Natural killer cell (primary cell): ENCODE data around the gene FBLIM1. TPM values are rescaled to one million over a fixed set of nuclear protein-coding genes. Genes with fewer than 3 reads are reported as not detected.

Source experiments
- ATAC-seq, 3 donors: fragments of 150-1000 bp in 2 of 3; fragments of 200-7000 bp in 1 of 3; cut with Tn5 transposase; 1 replicate in 1 of 3; 2 replicates in 2 of 3; pipeline ENCODE4 v1.10.0; 2021; ENCODE audit warnings: mild to moderate bottlenecking in 2 of 3, moderate library complexity in 2 of 3
- DNase-seq, 2 donors: peaks; one replicate each; pipeline versions ENCODE4 v3.0.0 to v3.0.0-alpha.2; 2013 to 2021; ENCODE audit warnings: mixed read lengths in 1 of 2
- H3K27ac ChIP-seq: one replicate; pipeline ENCODE4 v1.5.1; 2013; ENCODE audit warnings: mild to moderate bottlenecking, low read length
- H3K27me3 ChIP-seq: one replicate; pipeline ENCODE4 v1.6.1; 2013; ENCODE audit warnings: low read length; ENCODE audit not compliant: control insufficient read depth, insufficient read depth
- H3K36me3 ChIP-seq: one replicate; pipeline ENCODE4 v1.6.1; 2013; ENCODE audit warnings: low read length; ENCODE audit not compliant: control insufficient read depth, insufficient read depth
- H3K4me1 ChIP-seq: one replicate; pipeline ENCODE4 v1.6.1; 2013; ENCODE audit warnings: low read length; ENCODE audit not compliant: control insufficient read depth, insufficient read depth
- H3K4me3 ChIP-seq: one replicate; pipeline ENCODE4 v1.5.1; 2013; ENCODE audit warnings: low read length
- H3K9me3 ChIP-seq: one replicate; pipeline ENCODE4 v1.6.1; 2013; ENCODE audit warnings: low read length; ENCODE audit not compliant: control insufficient read depth, insufficient read depth
- H3K27ac Mint-ChIP-seq, 2 donors: one replicate each; pipeline ENCODE4 v1.8.0; 2022; ENCODE audit warnings: mild to moderate bottlenecking in 2 of 2, mixed read lengths in 2 of 2, moderate library complexity in 1 of 2
- H3K27me3 Mint-ChIP-seq, 2 donors: one replicate each; pipeline ENCODE4 v1.8.0; 2022; ENCODE audit warnings: low read depth in 2 of 2, mixed read lengths in 2 of 2
- H3K36me3 Mint-ChIP-seq: one replicate; pipeline ENCODE4 v1.8.0; 2022; ENCODE audit warnings: mixed read lengths
- H3K4me1 Mint-ChIP-seq, 2 donors: one replicate each; pipeline ENCODE4 v1.8.0; 2022; ENCODE audit warnings: mixed read lengths in 2 of 2
- H3K4me3 Mint-ChIP-seq: one replicate; pipeline ENCODE4 v1.8.0; 2022; ENCODE audit warnings: mild to moderate bottlenecking, moderate library complexity, mixed read lengths
- H3K9me3 Mint-ChIP-seq, 2 donors: one replicate each; pipeline ENCODE4 v1.8.0; 2022; ENCODE audit warnings: mixed read lengths in 2 of 2
- CTCF ChIP-seq: fragments of 200-600 bp; IDR thresholded peaks from one replicate; pipeline ENCODE4 v1.8.0; 2022; ENCODE audit warnings: antibody characterized with exemption
- WGBS: methylation state at CpG from one replicate; pipeline ENCODE4 v1.1.7; 2013; ENCODE audit warnings: missing lambda C conversion rate; ENCODE audit not compliant: insufficient coverage; 5-methylcytosine and 5-hydroxymethylcytosine counted together
- intact Hi-C: fragments of 100-400 bp; cut with micrococcal nuclease; formaldehyde crosslinking; loops from one replicate; pipeline ENCODE4 v1.14.2; 2022
- total RNA-seq, 4 donors: library from RNA; stranded (reverse); fragments of 120-200 nt in 1 of 4; gene quantifications; one replicate each; pipeline versions ENCODE4 v1.2.3 to v1.2.4, GENCODE V29; 2013 to 2022

FBLIM1 gene
- total RNA-seq, 3 donors from 2014 or later (not counting 1 experiment from before 2014, with no cell fraction given) = 0.39 TPM; not detected in 2

GRCh38 chr1:15788624-15789301 is 30.2 kb downstream of the FBLIM1 start:
- peaks cover 5% of the 10 kb centered on the region in 2 donors for H3K4me1 Mint-ChIP-seq
- no peak for ATAC-seq
- H3K27ac Mint-ChIP-seq = no peak overlapping the region
- H3K9me3 Mint-ChIP-seq = no peaks in the 10 kb centered on the region
- peaks cover 5% of the 10 kb centered on the region for H3K4me1 ChIP-seq
- TF ChIP-seq CTCF = no peak
- no peak overlapping the region for H3K4me3 ChIP-seq
- intact Hi-C loops = no loop called here
- H3K4me3 Mint-ChIP-seq = no peak overlapping the region
- 56% methylated on average over 13 of the region's 13 CpGs for WGBS
- DNase-seq = no peak
- H3K27ac ChIP-seq = no peak overlapping the region
- no peaks in the 10 kb centered on the region for H3K36me3 ChIP-seq
- H3K27me3 ChIP-seq = no peaks in the 10 kb centered on the region
- H3K27me3 Mint-ChIP-seq = peaks cover 0 to 5% of the 10 kb centered on the region in 2 donors
- no peaks in the 10 kb centered on the region for H3K36me3 Mint-ChIP-seq
- H3K9me3 ChIP-seq = no peaks in the 10 kb centered on the region

GRCh38 chr1:15796086-15796462 is 37.5 kb downstream of the FBLIM1 start:
- Histone ChIP-seq H3K27me3 (no peaks in the 10 kb centered on the region), H3K36me3 (no peaks in the 10 kb centered on the region), H3K4me1 (peaks cover 5% of the 10 kb centered on the region), H3K27ac (no peak overlapping the region), H3K9me3 (no peaks in the 10 kb centered on the region), H3K4me3 (no peak overlapping the region)
- Mint-ChIP-seq H3K4me1 (peaks cover 5% of the 10 kb centered on the region in 2 donors), H3K4me3 (no peak overlapping the region), H3K27ac (no peak overlapping the region), H3K36me3 (no peaks in the 10 kb centered on the region), H3K9me3 (no peaks in the 10 kb centered on the region), H3K27me3 (peaks cover 0 to 11% of the 10 kb centered on the region in 2 donors)
- ATAC-seq = no peak
- intact Hi-C loops = no loop called here
- no peak for DNase-seq
- 96% methylated on average over 2 of the region's 2 CpGs for WGBS
- TF ChIP-seq CTCF = no peak

GRCh38 chr1:15797614-15798390 is 39.2 kb downstream of the FBLIM1 start:
- no peak overlapping the region for H3K27ac ChIP-seq
- H3K4me3 Mint-ChIP-seq = no peak overlapping the region
- 87% methylated on average over 14 of the region's 14 CpGs for WGBS

More at GRCh38 chr1:15797614-15798390, 39.2 kb downstream of the FBLIM1 start:
- TF ChIP-seq CTCF = no peak
- Histone ChIP-seq H3K4me1 (no peaks in the 10 kb centered on the region), H3K36me3 (no peaks in the 10 kb centered on the region), H3K27me3 (no peaks in the 10 kb centered on the region), H3K4me3 (no peak overlapping the region), H3K9me3 (no peaks in the 10 kb centered on the region)
- intact Hi-C loops = no loop called here
- H3K4me1 Mint-ChIP-seq = no peaks in the 10 kb centered on the region
- no peaks in the 10 kb centered on the region for H3K9me3 Mint-ChIP-seq
- no peak overlapping the region for H3K27ac Mint-ChIP-seq
- no peak for DNase-seq
- no peak for ATAC-seq
- no peaks in the 10 kb centered on the region for H3K36me3 Mint-ChIP-seq
- H3K27me3 Mint-ChIP-seq = peaks cover 0 to 16% of the 10 kb centered on the region in 2 donors
